Mammary epithelial cell (primary cell): ENCODE measurements around the gene GRID1.

ENCODE experiments used
- EZH2 ChIP-seq: IDR thresholded peaks from 2 replicates; pipeline ENCODE4 v1.6.1; 2012; ENCODE audit warnings: low read length, inconsistent platforms, borderline replicate concordance
- TF ChIP-seq, protein P1 (sequence below), 2 donors: IDR thresholded peaks in 1 of 2; conservative IDR thresholded peaks in 1 of 2; 2 replicates each; pipeline ENCODE4 v1.5.1; 2011 to 2012; ENCODE audit warnings: inconsistent platforms in 2 of 2, low read length in 2 of 2, mild to moderate bottlenecking in 2 of 2, control low read depth in 1 of 2, low read depth in 1 of 2; ENCODE audit not compliant: insufficient read depth in 1 of 2; ENCODE audit errors: extremely low read depth in 1 of 2

DNA sequence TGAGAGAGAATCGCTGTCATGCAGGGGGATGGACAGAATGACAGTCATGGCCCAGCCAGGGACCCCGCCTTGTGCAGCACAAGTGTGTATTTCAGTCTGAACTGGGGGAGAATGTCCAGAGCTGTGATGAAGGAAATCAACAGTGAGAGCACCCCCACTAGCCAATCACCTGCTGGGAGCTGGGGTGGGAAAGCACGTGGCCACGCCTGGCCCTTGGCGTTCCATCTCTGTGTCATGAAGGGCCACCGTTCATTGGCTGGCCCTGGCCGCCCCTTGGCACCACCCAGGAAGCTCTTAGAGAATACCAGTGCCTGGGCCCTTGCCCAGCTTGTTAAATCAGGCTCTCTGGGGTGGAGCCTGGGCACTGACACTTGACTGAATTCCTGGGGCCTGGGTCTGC lies 22.8 kb downstream of the GRID1 start:
- TF ChIP-seq, protein P1, sequence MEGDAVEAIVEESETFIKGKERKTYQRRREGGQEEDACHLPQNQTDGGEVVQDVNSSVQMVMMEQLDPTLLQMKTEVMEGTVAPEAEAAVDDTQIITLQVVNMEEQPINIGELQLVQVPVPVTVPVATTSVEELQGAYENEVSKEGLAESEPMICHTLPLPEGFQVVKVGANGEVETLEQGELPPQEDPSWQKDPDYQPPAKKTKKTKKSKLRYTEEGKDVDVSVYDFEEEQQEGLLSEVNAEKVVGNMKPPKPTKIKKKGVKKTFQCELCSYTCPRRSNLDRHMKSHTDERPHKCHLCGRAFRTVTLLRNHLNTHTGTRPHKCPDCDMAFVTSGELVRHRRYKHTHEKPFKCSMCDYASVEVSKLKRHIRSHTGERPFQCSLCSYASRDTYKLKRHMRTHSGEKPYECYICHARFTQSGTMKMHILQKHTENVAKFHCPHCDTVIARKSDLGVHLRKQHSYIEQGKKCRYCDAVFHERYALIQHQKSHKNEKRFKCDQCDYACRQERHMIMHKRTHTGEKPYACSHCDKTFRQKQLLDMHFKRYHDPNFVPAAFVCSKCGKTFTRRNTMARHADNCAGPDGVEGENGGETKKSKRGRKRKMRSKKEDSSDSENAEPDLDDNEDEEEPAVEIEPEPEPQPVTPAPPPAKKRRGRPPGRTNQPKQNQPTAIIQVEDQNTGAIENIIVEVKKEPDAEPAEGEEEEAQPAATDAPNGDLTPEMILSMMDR (conservative IDR thresholded peaks at IDR 0.05 in 1 of 2, IDR thresholded peaks at IDR 0.05 in 1 of 2; ENCODE audit: extremely low read depth in 1 of 2, insufficient read depth in 1 of 2, low read depth in 1 of 2, low read length in 2 of 2) = no peak
- no peak for TF ChIP-seq EZH2
